Kidney epithelial cell (primary cell): ENCODE data around the gene GATA5. TPM values are rescaled to one million over a fixed set of nuclear protein-coding genes. Genes with fewer than 3 reads are reported as not detected.

Experiments used
- DNase-seq: peaks from one replicate; pipeline ENCODE4 v3.0.0-alpha.2; 2010; ENCODE audit warnings: low read depth
- H3K27me3 ChIP-seq: 2 replicates; pipeline ENCODE4 v1.6.0; 2011; ENCODE audit warnings: low read length; ENCODE audit not compliant: control insufficient read depth, insufficient read depth
- H3K36me3 ChIP-seq: 2 replicates; pipeline ENCODE4 v1.5.1; 2011; ENCODE audit warnings: low read length; ENCODE audit not compliant: control insufficient read depth, insufficient read depth
- H3K4me3 ChIP-seq: 2 replicates; pipeline ENCODE4 v1.5.1; 2011; ENCODE audit warnings: low read depth, mild to moderate bottlenecking, control low read depth, low read length
- CTCF ChIP-seq: IDR thresholded peaks from 2 replicates; pipeline ENCODE4 v1.5.1; 2011; ENCODE audit warnings: mild to moderate bottlenecking, moderate library complexity, low read length, control low read depth, inconsistent platforms; ENCODE audit not compliant: insufficient read depth, poor library complexity, severe bottlenecking
- total RNA-seq: library from RNA; depleted of rRNA; stranded (reverse); fragments of >200 nt; gene quantifications from 2 replicates; pipeline ENCODE4 v1.2.3, GENCODE V29; 2015

GATA5 gene
- total RNA-seq, 1 donor from 2014 or later: not detected

GRCh38 chr20:62446888-62447869 is 28.6 kb downstream of the GATA5 start:
- Histone ChIP-seq H3K27me3 (peaks cover 30% of the 10 kb centered on the region), H3K4me3 (no peak overlapping the region), H3K36me3 (no peaks in the 10 kb centered on the region)
- no peak for TF ChIP-seq CTCF
- DNase-seq: no peak

GRCh38 chr20:62446481-62446880 is 29.3 kb downstream of the GATA5 start:
- DNase-seq: no peak
- no peak for TF ChIP-seq CTCF
- Histone ChIP-seq H3K36me3 (no peaks in the 10 kb centered on the region), H3K27me3 (peaks cover 33% of the 10 kb centered on the region), H3K4me3 (no peak overlapping the region)

- no peak for DNase-seq
- Histone ChIP-seq H3K4me3 (no peak overlapping the region), H3K36me3 (no peaks in the 10 kb centered on the region), H3K27me3 (peaks cover 36% of the 10 kb centered on the region)
- no peak for TF ChIP-seq CTCF
These were observed 30.0 kb downstream of the GATA5 start for GRCh38 chr20:62445553-62446340.

- Histone ChIP-seq H3K27me3 (peaks cover 35% of the 10 kb centered on the region), H3K4me3 (no peak overlapping the region)
- no peak for TF ChIP-seq CTCF
These were observed 31.5 kb downstream of the GATA5 start for GRCh38 chr20:62444286-62444685.

GRCh38 chr20:62441987-62442539 is 33.7 kb downstream of the GATA5 start:
- no peak for TF ChIP-seq CTCF
- no peak for DNase-seq
- H3K27me3 ChIP-seq: peaks cover 25% of the 10 kb centered on the region

More at GRCh38 chr20:62444286-62444685, 31.5 kb downstream of the GATA5 start:
- no peaks in the 10 kb centered on the region for H3K36me3 ChIP-seq
- no peak for DNase-seq

More at GRCh38 chr20:62441987-62442539, 33.7 kb downstream of the GATA5 start:
- Histone ChIP-seq H3K4me3 (no peak overlapping the region), H3K36me3 (no peaks in the 10 kb centered on the region)
